Measurements from ENCODE around the gene LDHB. TPM values are rescaled to one million over a fixed set of nuclear protein-coding genes. Genes with fewer than 3 reads are reported as not detected.
A peak's percentile ranks its signal among the peaks of the same experiment; 100 is the strongest.
"Not testable (repeated sequence)": the region's sequence is repeated elsewhere in the genome, so short reads cannot be mapped to it uniquely, and the experiment has no call there.

The LDHB gene
- polyA plus RNA-seq, 6 donors from 2014 or later = 173 to 356 (median 296) TPM

GRCh38 chr12:21676776-21677175 is 19.1 kb upstream of the LDHB start:
- Mint-ChIP-seq H3K9me3 (peaks cover 0 to 2% (median 0%) of the 10 kb centered on the region in 7 donors), H3K4me1 (no peaks in the 10 kb centered on the region), H3K36me3 (no peaks in the 10 kb centered on the region), H3K27me3 (peaks cover 4 to 36% (median 11%) of the 10 kb centered on the region in 3 donors), H3K4me3 (no peak overlapping the region), H3K27ac (no peak overlapping the region)
- ATAC-seq (ENCODE audit: low read depth in 2 of 2) (no peak), DNase-seq (no peak)

GRCh38 chr12:21675641-21676040 is 18.0 kb upstream of the LDHB start:
- no peak overlapping the region for H3K4me3 Mint-ChIP-seq
- H3K27ac Mint-ChIP-seq = no peak overlapping the region
- no peak for DNase-seq
- H3K27me3 Mint-ChIP-seq = peaks cover 6 to 41% (median 11%) of the 10 kb centered on the region in 3 donors
- H3K9me3 Mint-ChIP-seq = peaks cover 0 to 2% (median 0%) of the 10 kb centered on the region in 7 donors
- no peaks in the 10 kb centered on the region for H3K36me3 Mint-ChIP-seq
- no peak for ATAC-seq (ENCODE audit: low read depth in 2 of 2)
- no peaks in the 10 kb centered on the region for H3K4me1 Mint-ChIP-seq

- no peak for DNase-seq
- ATAC-seq (ENCODE audit: low read depth in 2 of 2) = no peak
- Mint-ChIP-seq H3K27me3 (peaks cover 11 to 46% (median 11%) of the 10 kb centered on the region in 3 donors), H3K27ac (no peak overlapping the region), H3K4me3 (no peak overlapping the region), H3K9me3 (peaks cover 0 to 2% (median 0%) of the 10 kb centered on the region in 7 donors), H3K4me1 (no peaks in the 10 kb centered on the region), H3K36me3 (no peaks in the 10 kb centered on the region)
Measured at GRCh38 chr12:21675096-21675495, 17.5 kb upstream of the LDHB start.

- not testable (repeated sequence) for H3K4me1 Mint-ChIP-seq; H3K36me3 Mint-ChIP-seq; DNase-seq; H3K4me3 Mint-ChIP-seq; H3K27ac Mint-ChIP-seq; ATAC-seq (ENCODE audit: low read depth in 2 of 2); H3K9me3 Mint-ChIP-seq
- H3K27me3 Mint-ChIP-seq = peaks cover 11 to 53% (median 17%) of the 10 kb centered on the region in 3 donors
Measured at GRCh38 chr12:21673830-21674552, 16.3 kb upstream of the LDHB start.

GRCh38 chr12:21672146-21672545 is 14.5 kb upstream of the LDHB start:
- no peaks in the 10 kb centered on the region for H3K36me3 Mint-ChIP-seq
- no peak for ATAC-seq (ENCODE audit: low read depth in 2 of 2)
- H3K27me3 Mint-ChIP-seq = peaks cover 17 to 54% (median 30%) of the 10 kb centered on the region in 3 donors

GRCh38 chr12:21666722-21667121 is 9.1 kb upstream of the LDHB start:
- ATAC-seq (ENCODE audit: low read depth in 2 of 2) (no peak), DNase-seq (no peak)
- no peak overlapping the region for H3K27ac Mint-ChIP-seq
- no peaks in the 10 kb centered on the region for H3K9me3 Mint-ChIP-seq
- peaks cover 7 to 35% (median 28%) of the 10 kb centered on the region in 3 donors for H3K27me3 Mint-ChIP-seq
- H3K4me1 Mint-ChIP-seq = no peaks in the 10 kb centered on the region
- H3K4me3 Mint-ChIP-seq = no peak overlapping the region
- no peaks in the 10 kb centered on the region for H3K36me3 Mint-ChIP-seq

More at GRCh38 chr12:21672146-21672545, 14.5 kb upstream of the LDHB start:
- no peak overlapping the region for H3K27ac Mint-ChIP-seq
- no peaks in the 10 kb centered on the region for H3K4me1 Mint-ChIP-seq
- DNase-seq = no peak
- H3K4me3 Mint-ChIP-seq = no peak overlapping the region
- H3K9me3 Mint-ChIP-seq = peaks cover 0 to 2% (median 0%) of the 10 kb centered on the region in 7 donors

- no peaks in the 10 kb centered on the region for H3K4me1 Mint-ChIP-seq
- H3K9me3 Mint-ChIP-seq = no peaks in the 10 kb centered on the region
- peak overlapping the region in 1 of 6 donors; percentile 48 for H3K27ac Mint-ChIP-seq
- H3K4me3 Mint-ChIP-seq = no peak overlapping the region
- DNase-seq = no peak
- no peak for ATAC-seq (ENCODE audit: low read depth in 2 of 2)
- H3K36me3 Mint-ChIP-seq = no peaks in the 10 kb centered on the region
- peaks cover 10 to 35% (median 24%) of the 10 kb centered on the region in 3 donors for H3K27me3 Mint-ChIP-seq
Measured at GRCh38 chr12:21665816-21666215, 8.2 kb upstream of the LDHB start.

- H3K27ac Mint-ChIP-seq = no peak overlapping the region
- no peak for DNase-seq
- H3K4me3 Mint-ChIP-seq = no peak overlapping the region
- peaks cover 4 to 16% (median 8%) of the 10 kb centered on the region in 3 donors for H3K4me1 Mint-ChIP-seq
- no peaks in the 10 kb centered on the region for H3K36me3 Mint-ChIP-seq
- no peaks in the 10 kb centered on the region for H3K9me3 Mint-ChIP-seq
- ATAC-seq (ENCODE audit: low read depth in 2 of 2) = no peak
- H3K27me3 Mint-ChIP-seq = peaks cover 0 to 11% (median 7%) of the 10 kb centered on the region in 3 donors
Measured at GRCh38 chr12:21662122-21662792, 4.6 kb upstream of the LDHB start.

GRCh38 chr12:21661396-21662093 is 3.9 kb upstream of the LDHB start:
- H3K4me1 Mint-ChIP-seq = peaks cover 8 to 24% (median 15%) of the 10 kb centered on the region in 3 donors
- not testable (repeated sequence) for ATAC-seq (ENCODE audit: low read depth in 2 of 2); DNase-seq; H3K4me3 Mint-ChIP-seq; H3K27ac Mint-ChIP-seq; H3K27me3 Mint-ChIP-seq; H3K9me3 Mint-ChIP-seq; H3K36me3 Mint-ChIP-seq

- H3K9me3 Mint-ChIP-seq = no peaks in the 10 kb centered on the region
- no peaks in the 10 kb centered on the region for H3K36me3 Mint-ChIP-seq
- peak overlapping the region in 2 of 8 donors; percentile 47 to 95 for H3K4me3 Mint-ChIP-seq
- DNase-seq (no peak), ATAC-seq (ENCODE audit: low read depth in 2 of 2) (no peak)
- H3K4me1 Mint-ChIP-seq = peaks cover 18 to 39% (median 28%) of the 10 kb centered on the region in 3 donors
- H3K27me3 Mint-ChIP-seq = peaks cover 0 to 7% (median 2%) of the 10 kb centered on the region in 3 donors
- H3K27ac Mint-ChIP-seq = no peak overlapping the region
Measured at GRCh38 chr12:21659383-21659782, 1.7 kb upstream of the LDHB start.

- Mint-ChIP-seq H3K27ac (peak overlapping the region; percentile 58 to 97 (median 88)), H3K36me3 (peaks cover 0 to 5% of the 10 kb centered on the region in 2 donors), H3K9me3 (no peaks in the 10 kb centered on the region), H3K4me3 (peak overlapping the region; percentile 90 to 100 (median 99)), H3K4me1 (peaks cover 18 to 39% (median 38%) of the 10 kb centered on the region in 3 donors), H3K27me3 (peaks cover 0 to 7% (median 0%) of the 10 kb centered on the region in 3 donors)
- DNase-seq = peak; percentile 8
- peak; percentile 22 to 26 for ATAC-seq (ENCODE audit: low read depth in 2 of 2)
Measured at GRCh38 chr12:21656905-21657325, 727 bp downstream of the LDHB start.

- Mint-ChIP-seq H3K4me1 (peaks cover 18 to 39% (median 38%) of the 10 kb centered on the region in 3 donors), H3K27ac (peak overlapping the region in 1 of 6 donors; percentile 19)
Measured at GRCh38 chr12:21655591-21655990, 2.1 kb downstream of the LDHB start.

GRCh38 chr12:21651821-21652220 is 5.8 kb downstream of the LDHB start:
- ATAC-seq (ENCODE audit: low read depth in 2 of 2) (no peak), DNase-seq (no peak)
- no peaks in the 10 kb centered on the region for H3K9me3 Mint-ChIP-seq
- H3K4me1 Mint-ChIP-seq = peaks cover 12 to 25% (median 18%) of the 10 kb centered on the region in 3 donors
- H3K4me3 Mint-ChIP-seq = no peak overlapping the region
- no peaks in the 10 kb centered on the region for H3K27me3 Mint-ChIP-seq
- H3K27ac Mint-ChIP-seq = no peak overlapping the region
- peaks cover 5 to 13% of the 10 kb centered on the region in 2 donors for H3K36me3 Mint-ChIP-seq

More at GRCh38 chr12:21655591-21655990, 2.1 kb downstream of the LDHB start:
- DNase-seq = no peak
- Mint-ChIP-seq H3K9me3 (no peaks in the 10 kb centered on the region), H3K27me3 (peaks cover 0 to 2% (median 0%) of the 10 kb centered on the region in 3 donors), H3K4me3 (peak overlapping the region in 3 of 8 donors; percentile 30 to 95 (median 52)), H3K36me3 (peaks cover 3 to 5% of the 10 kb centered on the region in 2 donors)
- no peak for ATAC-seq (ENCODE audit: low read depth in 2 of 2)

Data from naive B cell (primary cell).